SK-N-MC (cell line): ENCODE results near the gene GPX3.

Experiments used
- EZH2 ChIP-seq: fragments of 200-600 bp; sonication (generic); IDR thresholded peaks from one replicate; pipeline ENCODE4 v1.6.1; 2017; ENCODE audit warnings: antibody characterized with exemption
- FOXP2 ChIP-seq: optimal IDR thresholded peaks from 2 replicates; pipeline ENCODE3; 2011; ENCODE audit warnings: mild to moderate bottlenecking, moderate library complexity; ENCODE audit not compliant: insufficient read depth; ENCODE audit errors: extremely low read length, control extremely low read depth
- POLR2AphosphoS5 ChIP-seq: IDR thresholded peaks from 2 replicates; pipeline ENCODE4 v1.6.1; 2012; ENCODE audit warnings: mild to moderate bottlenecking, low read depth, low read length, borderline replicate concordance

DNA sequence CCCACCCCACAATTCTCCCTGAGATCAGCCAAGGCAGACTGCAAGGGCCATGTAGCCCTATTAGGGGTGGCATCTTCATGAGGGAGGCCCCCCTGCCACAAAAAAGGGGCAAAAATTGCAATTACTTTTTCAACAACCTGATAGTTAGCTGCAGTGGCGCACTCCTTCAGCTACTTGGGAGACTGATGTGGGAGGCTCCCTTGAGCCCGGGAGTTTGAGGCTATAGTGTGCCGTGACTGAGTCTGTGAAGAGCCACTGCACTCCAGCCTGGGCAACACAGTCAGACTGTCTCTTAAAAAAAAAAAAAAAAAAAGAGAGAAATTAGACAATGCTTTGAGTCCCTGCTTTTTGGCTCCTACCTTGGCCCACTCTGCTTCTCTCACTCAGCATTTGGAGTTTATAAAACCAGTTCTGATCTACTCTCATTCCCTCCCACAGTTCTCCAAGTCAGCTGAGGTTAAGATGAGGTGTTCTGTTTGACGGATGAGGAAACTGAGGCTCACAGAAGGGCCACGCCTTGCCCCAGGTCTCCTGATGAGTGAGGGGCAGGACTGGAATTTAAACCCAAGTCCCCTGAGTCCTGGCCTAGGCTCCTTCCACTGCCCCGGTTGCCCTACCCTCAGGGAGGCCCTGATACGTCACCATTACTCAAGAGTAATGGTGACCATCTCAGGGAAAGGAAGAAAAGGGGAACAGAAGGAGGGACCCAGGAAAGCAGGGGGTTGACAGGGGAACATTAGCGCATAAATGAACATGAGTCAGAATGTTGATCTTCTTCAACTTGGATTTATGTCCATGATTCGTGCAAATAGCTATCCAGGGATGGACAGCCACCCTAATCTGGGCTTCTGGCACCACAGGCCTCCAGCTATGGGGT lies 9.0 kb downstream of the GPX3 start:
- TF ChIP-seq EZH2 (no peak), POLR2AphosphoS5 (no peak), FOXP2 (no peak)
